ENCODE results near the gene TGIF2. TPM values are rescaled to one million over a fixed set of nuclear protein-coding genes. Genes with fewer than 3 reads are reported as not detected.
A peak's percentile ranks its signal among the peaks of the same experiment; 100 is the strongest.

TGIF2 gene
- total and polyA plus RNA-seq, 2 of the 13 experiments (the other 11 are each of a cell fraction or from before 2014, with no cell fraction given), result 41.3 to 53.9 TPM

DNA sequence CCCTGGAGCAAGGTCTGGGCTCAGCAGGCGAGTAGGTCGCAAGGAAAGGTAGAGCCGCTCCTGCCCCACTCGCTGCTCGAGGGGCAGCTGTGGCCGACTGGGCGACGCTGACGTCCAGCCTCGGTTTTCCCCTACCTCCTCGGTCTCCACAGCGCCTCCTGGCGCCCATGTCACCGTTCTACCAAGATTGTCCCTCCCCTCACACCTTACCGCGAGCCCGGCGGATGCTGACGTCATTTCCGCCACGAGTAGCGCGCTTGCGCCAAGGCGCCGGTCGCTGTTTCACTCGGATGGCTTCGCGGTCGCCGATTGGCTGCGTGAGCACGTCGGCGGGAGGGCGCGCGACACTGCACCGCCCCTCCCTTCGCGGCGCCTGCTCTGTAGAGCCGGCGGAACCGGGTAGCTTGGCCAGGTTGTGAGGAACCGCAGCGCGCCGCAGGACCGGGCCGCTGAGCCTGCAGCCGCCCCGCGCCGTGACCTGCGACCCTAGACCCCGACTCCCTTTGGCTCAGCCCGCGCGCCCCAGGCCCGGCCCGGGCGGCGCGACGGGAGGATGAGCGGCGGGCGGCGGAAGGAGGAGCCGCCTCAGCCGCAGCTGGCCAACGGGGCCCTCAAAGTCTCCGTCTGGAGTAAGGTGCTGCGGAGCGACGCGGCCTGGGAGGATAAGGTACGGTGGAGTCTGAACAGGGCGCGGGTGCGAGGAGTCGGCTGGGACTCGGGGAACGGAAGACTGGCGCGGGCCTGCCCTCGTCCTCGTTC is 32.2 kb downstream of the TGIF2 start, which contains the start of gene RAB5IF (continued):
- TF ChIP-seq, protein P1, sequence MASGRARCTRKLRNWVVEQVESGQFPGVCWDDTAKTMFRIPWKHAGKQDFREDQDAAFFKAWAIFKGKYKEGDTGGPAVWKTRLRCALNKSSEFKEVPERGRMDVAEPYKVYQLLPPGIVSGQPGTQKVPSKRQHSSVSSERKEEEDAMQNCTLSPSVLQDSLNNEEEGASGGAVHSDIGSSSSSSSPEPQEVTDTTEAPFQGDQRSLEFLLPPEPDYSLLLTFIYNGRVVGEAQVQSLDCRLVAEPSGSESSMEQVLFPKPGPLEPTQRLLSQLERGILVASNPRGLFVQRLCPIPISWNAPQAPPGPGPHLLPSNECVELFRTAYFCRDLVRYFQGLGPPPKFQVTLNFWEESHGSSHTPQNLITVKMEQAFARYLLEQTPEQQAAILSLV (CRISPR knock-in tag; IDR thresholded peaks at IDR 0.05; ENCODE audit: borderline replicate concordance), result peak; percentile 95
- peak; percentile 99; the same call in 1 of the 2 replicates for TF ChIP-seq GLI4 (CRISPR knock-in tag; IDR thresholded peaks at IDR 0.05; ENCODE audit: borderline replicate concordance)
- TF ChIP-seq ZFP36L1 (CRISPR knock-in tag; IDR thresholded peaks at IDR 0.05), result peak; percentile 55; the same call in 1 of the 2 replicates
- TF ChIP-seq TCF7L2 (IDR thresholded peaks at IDR 0.05; ENCODE audit: low read depth, low read length), result no peak
- TF ChIP-seq, protein P2, sequence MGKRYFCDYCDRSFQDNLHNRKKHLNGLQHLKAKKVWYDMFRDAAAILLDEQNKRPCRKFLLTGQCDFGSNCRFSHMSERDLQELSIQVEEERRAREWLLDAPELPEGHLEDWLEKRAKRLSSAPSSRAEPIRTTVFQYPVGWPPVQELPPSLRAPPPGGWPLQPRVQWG (CRISPR knock-in tag; IDR thresholded peaks at IDR 0.05; ENCODE audit: borderline replicate concordance, low read depth), result no peak
- TF ChIP-seq, protein P3, sequence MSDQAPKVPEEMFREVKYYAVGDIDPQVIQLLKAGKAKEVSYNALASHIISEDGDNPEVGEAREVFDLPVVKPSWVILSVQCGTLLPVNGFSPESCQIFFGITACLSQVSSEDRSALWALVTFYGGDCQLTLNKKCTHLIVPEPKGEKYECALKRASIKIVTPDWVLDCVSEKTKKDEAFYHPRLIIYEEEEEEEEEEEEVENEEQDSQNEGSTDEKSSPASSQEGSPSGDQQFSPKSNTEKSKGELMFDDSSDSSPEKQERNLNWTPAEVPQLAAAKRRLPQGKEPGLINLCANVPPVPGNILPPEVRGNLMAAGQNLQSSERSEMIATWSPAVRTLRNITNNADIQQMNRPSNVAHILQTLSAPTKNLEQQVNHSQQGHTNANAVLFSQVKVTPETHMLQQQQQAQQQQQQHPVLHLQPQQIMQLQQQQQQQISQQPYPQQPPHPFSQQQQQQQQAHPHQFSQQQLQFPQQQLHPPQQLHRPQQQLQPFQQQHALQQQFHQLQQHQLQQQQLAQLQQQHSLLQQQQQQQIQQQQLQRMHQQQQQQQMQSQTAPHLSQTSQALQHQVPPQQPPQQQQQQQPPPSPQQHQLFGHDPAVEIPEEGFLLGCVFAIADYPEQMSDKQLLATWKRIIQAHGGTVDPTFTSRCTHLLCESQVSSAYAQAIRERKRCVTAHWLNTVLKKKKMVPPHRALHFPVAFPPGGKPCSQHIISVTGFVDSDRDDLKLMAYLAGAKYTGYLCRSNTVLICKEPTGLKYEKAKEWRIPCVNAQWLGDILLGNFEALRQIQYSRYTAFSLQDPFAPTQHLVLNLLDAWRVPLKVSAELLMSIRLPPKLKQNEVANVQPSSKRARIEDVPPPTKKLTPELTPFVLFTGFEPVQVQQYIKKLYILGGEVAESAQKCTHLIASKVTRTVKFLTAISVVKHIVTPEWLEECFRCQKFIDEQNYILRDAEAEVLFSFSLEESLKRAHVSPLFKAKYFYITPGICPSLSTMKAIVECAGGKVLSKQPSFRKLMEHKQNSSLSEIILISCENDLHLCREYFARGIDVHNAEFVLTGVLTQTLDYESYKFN (CRISPR knock-in tag; conservative IDR thresholded peaks at IDR 0.05), result peak; percentile 79
- TF ChIP-seq, protein P4, sequence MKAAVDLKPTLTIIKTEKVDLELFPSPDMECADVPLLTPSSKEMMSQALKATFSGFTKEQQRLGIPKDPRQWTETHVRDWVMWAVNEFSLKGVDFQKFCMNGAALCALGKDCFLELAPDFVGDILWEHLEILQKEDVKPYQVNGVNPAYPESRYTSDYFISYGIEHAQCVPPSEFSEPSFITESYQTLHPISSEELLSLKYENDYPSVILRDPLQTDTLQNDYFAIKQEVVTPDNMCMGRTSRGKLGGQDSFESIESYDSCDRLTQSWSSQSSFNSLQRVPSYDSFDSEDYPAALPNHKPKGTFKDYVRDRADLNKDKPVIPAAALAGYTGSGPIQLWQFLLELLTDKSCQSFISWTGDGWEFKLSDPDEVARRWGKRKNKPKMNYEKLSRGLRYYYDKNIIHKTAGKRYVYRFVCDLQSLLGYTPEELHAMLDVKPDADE (CRISPR knock-in tag; IDR thresholded peaks at IDR 0.05), result 0 out of 2 replicates have a peak, but pooled peaks have one; percentile 0
- peak; percentile 96 for TF ChIP-seq SMAD3 (CRISPR knock-in tag; IDR thresholded peaks at IDR 0.05)
- TF ChIP-seq NFE2L1 (CRISPR knock-in tag; IDR thresholded peaks at IDR 0.05; ENCODE audit: borderline replicate concordance), result no peak
- TF ChIP-seq ZNF556 (CRISPR knock-in tag; IDR thresholded peaks at IDR 0.05; ENCODE audit: borderline replicate concordance), result peak; percentile 94
- TF ChIP-seq KAT8 (CRISPR knock-in tag; IDR thresholded peaks at IDR 0.05), result peak; percentile 100
- TF ChIP-seq ZNF766 (CRISPR knock-in tag; IDR thresholded peaks at IDR 0.05; ENCODE audit: borderline replicate concordance), result peak; percentile 95; the same call in 1 of the 2 replicates
- TF ChIP-seq ZNF703 (CRISPR knock-in tag; IDR thresholded peaks at IDR 0.05; ENCODE audit: borderline replicate concordance), result no peak; the same call in 1 of the 2 replicates
- TF ChIP-seq, protein P5, sequence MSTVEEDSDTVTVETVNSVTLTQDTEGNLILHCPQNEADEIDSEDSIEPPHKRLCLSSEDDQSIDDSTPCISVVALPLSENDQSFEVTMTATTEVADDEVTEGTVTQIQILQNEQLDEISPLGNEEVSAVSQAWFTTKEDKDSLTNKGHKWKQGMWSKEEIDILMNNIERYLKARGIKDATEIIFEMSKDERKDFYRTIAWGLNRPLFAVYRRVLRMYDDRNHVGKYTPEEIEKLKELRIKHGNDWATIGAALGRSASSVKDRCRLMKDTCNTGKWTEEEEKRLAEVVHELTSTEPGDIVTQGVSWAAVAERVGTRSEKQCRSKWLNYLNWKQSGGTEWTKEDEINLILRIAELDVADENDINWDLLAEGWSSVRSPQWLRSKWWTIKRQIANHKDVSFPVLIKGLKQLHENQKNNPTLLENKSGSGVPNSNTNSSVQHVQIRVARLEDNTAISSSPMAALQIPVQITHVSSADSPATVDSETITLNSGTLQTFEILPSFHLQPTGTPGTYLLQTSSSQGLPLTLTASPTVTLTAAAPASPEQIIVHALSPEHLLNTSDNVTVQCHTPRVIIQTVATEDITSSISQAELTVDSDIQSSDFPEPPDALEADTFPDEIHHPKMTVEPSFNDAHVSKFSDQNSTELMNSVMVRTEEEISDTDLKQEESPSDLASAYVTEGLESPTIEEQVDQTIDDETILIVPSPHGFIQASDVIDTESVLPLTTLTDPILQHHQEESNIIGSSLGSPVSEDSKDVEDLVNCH (CRISPR knock-in tag; IDR thresholded peaks at IDR 0.05), result no peak
- TF ChIP-seq SUZ12 (IDR thresholded peaks at IDR 0.05; ENCODE audit: low read depth, low read length), result no peak
- TF ChIP-seq ATRX (CRISPR knock-in tag; IDR thresholded peaks at IDR 0.05; ENCODE audit: borderline replicate concordance), result no peak
- peak; percentile 93; the same call in 1 of the 2 replicates for TF ChIP-seq XBP1 (CRISPR knock-in tag; IDR thresholded peaks at IDR 0.05)
- peak; percentile 98; the same call in 1 of the 2 replicates for TF ChIP-seq ZNF550 (CRISPR knock-in tag; IDR thresholded peaks at IDR 0.05; ENCODE audit: borderline replicate concordance)
- peak; percentile 95; the same call in 1 of the 2 replicates for TF ChIP-seq TBX3 (IDR thresholded peaks at IDR 0.05; ENCODE audit: borderline replicate concordance)
- no peak; the same call in 1 of the 2 replicates for TF ChIP-seq ISX (CRISPR knock-in tag; conservative IDR thresholded peaks at IDR 0.05)
- TF ChIP-seq NFRKB (IDR thresholded peaks at IDR 0.05), result no peak
